Stimulated activated CD4-positive, alpha-beta T cell treated with anti-CD3 and anti-CD28 coated beads, Interleukin-15, amount 100 ng/mL, for 1 hour (primary cell): ENCODE data around the gene TXN2.

Source experiments
- DNase-seq, 2 donors: peaks; one replicate each; pipeline ENCODE4 v3.0.0-alpha.2; 2020; ENCODE audit warnings: low read depth in 1 of 2, low spot score in 1 of 2

The TXN2 gene

GRCh38 chr22:36486619-36487384 is 5.4 kb upstream of the TXN2 start:
- peak; percentile 25 to 39 for DNase-seq

DNA sequence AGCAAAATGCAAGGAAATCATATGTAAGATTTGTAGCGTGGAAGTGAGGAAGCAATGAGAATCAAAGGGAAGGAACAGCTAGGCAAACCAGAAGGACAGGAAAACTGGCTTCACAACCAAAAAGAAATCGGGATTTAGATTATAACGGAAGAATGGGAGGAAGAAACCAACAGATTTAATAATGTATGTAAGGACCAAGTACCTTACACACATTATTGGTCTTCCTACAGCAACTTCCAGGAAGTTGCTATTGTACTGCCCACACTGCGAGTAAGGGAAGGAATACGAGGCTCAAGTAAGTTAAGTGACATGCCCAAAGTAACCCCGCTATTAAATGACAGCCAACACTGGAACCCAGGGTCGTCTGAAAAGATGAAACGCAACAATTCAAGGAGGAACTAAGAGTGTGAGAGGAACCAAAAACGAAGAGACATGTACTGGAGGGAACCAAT is 473 bp downstream of the TXN2 start:
- DNase-seq = no peak

- no peak for DNase-seq
Observed at GRCh38 chr22:36478966-36479365, 2.5 kb downstream of the TXN2 start.

- DNase-seq = no peak
Observed at GRCh38 chr22:36475341-36475740, 6.1 kb downstream of the TXN2 start.

DNA sequence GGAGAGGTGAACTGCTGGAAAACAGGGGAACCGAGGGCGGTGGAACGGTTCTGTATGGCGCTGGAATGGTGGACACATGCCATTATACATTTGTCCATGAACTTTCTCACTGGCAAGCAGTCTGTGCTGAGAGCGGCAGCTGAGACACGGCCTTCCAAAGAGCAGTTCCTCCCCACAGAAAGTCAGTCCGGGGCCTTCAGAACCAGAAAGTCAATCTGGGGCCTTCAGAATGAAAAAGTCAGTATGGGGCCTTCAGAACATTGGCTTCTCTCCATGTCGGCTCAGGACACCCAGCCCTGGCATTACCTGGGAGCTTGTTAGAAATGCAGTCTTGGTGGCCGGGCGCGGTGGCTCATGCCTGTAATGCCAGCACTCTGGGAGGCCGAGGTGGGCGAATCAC is 8.8 kb downstream of the TXN2 start:
- DNase-seq = no peak

GRCh38 chr22:36471341-36471821 is 10.1 kb downstream of the TXN2 start:
- no peak for DNase-seq

- no peak for DNase-seq
Observed at GRCh38 chr22:36470994-36471331, 10.5 kb downstream of the TXN2 start.

DNA sequence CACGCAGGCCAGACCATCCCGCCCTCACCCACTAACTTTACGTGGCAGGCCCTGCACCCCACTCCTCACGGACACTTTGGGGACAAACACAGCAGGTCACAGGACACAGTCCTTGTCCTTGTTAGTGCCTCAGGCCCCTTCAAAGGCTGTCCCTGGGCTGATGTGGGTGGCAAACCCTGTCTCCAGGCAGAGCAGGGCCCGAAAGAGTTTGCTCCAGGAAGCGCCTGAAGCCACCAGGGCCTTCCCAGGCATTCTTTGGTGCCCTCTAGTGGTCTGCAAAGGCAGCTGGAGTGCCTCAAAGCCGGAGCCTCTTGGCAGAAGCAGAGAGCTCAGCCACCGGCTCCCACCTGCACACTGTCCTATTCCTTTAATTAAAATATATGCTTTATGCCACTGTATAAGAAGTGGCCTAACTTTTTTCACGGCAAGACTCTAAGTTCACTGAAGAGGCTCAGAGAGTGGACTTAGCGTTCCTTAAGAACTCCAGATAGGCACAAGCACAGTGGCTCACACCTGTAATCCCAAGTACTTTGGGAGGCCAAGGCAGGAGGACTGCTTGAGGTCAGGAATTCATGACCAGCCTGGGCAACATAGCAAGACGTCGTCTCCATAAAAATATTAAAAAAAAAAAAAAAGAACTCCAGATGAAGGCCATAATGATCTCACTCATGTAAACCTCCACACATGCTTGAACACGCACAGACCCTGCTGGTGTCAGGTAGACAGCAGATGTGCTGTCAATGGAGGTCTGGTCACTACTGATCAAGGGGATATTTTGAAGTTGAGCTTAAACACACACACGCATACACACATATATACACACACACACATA is 11.1 kb downstream of the TXN2 start:
- DNase-seq = peak; percentile 60 to 64

DNA sequence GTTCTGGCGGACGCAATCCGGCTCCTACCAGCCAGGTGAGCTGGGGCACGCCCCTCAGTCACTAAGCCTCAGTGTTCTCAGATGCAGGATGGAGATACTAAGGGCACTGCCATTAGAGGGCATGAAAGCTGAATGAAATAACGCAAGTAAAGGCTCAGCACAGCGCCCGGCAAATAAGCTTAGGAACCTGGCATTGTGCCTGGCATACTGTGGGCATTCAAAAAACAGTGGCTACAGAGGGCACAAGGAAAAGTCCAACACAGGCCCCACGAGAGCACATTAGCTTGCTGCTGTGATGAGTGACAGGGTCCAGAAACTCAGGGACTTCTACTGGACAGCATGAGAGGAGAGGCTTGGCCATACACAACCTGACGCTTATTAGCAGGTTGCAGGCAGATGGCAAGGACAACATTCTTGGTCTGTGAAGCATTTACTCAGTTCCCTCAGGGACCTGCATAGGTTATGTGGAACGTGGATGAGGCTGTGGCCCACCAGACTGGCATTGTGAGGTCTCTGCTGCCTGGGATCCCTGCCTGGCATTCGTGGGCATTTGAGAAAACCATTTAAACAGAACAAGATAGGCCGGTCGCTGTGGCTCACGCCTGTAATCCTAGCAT is 12.2 kb downstream of the TXN2 start:
- DNase-seq = no peak

DNA sequence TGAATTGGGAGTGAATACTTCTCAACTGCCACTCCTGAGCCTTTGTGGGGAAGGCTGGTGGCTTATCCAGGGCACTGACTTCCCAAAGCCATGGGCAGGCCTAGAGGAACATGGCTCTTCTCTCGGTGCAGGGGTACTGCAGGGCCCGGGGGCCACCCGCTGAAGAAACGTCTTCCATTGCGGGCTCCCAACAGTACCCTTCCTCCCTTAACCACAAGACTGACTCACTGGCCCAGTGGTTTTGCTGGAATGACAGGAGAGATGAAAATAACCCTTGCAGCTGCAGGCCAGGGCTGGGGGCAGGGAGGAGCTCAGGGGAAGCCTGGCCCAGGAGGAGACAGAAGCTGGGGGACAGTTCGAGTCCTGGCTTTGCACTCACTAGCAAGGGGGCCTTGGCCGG is 13.5 kb downstream of the TXN2 start:
- DNase-seq = no peak

DNA sequence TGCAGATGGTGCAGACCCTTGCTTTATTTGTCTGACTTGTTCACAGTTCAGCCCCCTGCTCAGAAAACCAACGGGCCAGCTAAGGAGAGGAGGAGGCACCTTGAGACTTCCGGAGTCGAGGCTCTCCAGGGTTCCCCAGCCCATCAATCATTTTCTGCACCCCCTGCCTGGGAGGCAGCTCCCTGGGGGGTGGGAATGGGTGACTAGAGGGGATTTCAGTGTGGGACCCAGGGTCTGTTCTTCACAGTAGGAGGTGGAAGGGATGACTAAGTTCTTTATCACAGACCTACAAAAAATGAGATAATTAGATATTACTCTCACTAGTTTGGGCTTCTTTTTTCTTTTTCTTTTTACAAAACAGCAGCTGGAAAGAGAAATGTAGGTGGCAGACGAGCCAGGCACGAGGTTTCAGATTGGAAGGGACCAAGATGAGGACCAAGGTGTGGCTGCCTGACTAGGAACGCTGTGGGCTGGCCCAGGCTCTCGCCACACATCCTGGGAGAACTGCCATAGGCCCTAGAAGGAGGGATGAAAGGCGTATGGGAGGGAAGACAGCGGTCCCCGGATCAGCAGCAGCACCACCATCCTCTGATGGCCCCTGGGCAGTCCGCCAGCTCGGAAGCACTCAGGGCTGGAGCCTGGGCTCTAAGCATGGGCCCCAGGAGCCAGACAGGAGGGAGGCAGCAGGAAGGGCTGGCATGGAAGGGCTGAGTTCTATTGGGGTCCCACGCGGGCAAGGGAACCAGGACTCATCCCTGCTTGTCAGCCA is 14.2 kb downstream of the TXN2 start:
- DNase-seq = no peak

DNA sequence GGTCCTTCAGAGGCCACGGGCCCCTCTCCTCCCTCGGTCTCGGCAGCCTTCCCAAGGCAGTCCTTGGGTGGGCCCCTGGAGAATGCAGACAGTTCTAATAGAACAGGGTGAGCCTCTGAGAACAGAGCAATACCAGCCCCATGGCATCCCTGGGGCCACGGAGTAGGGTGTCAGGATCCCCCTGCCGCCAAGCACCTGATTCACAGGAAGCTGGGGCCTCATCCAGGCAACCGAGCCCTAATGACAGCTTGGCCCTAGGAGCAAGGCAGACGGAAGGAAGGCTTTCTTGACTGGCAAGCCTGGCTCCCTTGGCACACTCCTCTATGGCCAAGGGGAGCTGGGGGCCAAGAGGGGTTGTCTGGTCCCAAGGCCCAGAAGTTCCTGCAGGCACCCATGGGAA is 15.2 kb downstream of the TXN2 start:
- DNase-seq = no peak

GRCh38 chr22:36465232-36466021 is 16.0 kb downstream of the TXN2 start:
- no peak for DNase-seq

DNA sequence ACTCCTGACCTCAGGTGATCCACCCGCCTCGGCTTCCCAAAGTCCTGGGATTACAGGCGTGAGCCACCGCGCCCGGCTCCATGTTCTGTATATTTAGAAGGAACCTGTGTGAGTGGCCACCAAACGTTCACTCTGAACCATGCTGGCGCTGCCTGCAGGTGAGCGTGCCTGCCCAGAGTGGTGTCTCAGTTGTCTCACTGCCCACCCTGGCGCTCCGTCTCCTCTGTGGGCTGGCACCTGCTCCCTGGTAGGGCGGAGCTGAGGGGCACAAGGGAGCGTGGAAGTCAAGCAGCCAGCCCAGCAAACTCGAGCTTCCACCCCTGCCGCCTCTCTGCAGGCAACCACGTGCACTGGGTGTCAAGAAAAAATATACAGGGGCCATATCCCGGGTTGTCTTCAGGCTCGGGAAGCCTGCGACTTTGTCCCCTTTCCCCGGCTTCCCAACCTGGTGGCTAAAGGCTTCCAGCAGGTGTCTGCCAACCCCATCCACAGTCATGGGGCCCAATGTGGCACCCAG is 16.7 kb downstream of the TXN2 start:
- DNase-seq = no peak

DNA sequence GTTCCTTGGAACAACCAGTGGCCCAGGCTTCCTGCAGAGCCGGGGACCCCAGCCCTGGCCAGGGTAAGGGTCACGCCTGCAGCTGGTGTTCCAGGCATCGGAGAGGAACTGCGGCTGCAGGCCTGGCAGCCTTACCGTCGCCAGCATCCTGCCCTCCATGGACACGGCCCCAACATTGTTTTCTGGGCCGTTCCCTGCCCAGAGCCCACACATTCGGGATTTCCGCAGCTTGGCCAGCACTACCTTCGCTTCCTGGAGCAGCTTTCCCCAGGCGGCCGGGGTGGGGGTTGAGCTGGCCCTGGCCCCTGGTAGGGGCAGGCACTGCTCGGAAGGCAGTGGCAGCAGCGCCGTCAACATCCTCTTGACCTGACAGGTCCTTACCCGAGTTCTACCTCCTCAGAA is 17.7 kb downstream of the TXN2 start:
- DNase-seq = no peak

DNA sequence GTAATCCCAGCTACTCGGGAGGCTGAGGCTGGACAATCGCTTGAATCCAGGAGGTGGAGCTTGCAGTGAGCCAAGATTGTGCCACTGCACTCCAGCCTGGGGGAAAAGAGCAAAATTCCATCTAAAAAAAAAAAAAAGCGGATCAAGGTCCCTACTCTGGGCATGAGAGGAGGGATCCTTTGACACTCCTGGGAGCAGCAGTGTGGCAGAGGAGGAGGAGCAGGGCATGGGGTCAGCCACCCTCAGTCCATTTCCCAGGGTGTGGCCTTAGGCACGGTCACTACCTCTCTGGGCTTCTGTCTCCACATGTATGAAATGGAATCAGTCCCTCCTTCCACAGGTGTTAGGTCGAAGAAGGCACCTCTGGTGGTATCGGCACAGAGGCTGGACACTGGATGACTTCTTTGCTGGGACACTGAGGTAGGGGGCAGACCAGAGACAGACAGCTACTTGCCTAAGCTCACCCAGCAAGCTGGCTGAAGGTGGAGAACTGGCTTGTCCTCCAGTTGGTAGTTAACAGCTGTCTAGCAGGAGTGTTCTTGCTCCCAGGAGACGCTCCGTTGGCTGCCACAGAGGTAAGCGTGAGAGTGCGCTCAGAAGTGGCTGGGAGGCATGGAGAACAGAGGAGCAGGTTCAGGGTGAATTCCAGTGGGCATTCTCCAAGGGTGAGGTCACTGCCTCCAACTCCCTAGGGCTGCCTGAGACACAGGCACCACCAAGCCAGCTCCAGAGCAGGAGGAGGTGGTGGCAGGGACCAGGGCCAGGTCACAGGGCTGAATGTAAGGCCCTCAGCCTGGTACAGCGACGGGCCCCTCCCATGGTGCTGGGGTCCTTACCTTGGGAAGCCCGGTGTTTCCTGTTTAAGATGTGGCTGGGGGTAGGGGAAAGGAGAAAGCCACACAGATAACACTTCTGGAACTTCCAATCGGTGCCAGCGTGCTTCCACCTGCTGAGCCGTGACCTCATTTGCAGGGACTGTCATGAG is 19.5 kb downstream of the TXN2 start:
- no peak for DNase-seq

DNA sequence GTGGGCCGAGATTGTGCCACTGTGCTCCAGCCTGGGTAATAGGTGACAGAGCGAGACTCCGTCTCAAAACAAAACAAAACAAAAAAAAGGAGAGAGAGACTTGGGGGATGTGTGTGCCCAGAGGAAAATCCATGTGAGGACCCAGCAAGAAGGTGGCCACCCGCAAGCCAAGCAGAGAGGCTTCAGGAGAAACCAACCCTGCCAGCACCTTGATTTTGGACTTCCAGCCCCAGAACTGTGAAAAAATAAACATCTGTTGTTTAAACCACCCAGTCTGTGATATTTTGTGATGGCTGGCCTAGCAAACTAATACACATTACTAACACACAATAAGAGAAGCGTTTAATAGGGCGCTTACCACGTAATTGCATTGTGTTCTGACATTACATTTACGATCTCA is 21.2 kb downstream of the TXN2 start:
- no peak for DNase-seq

GRCh38 chr22:36457688-36458450 is 23.6 kb downstream of the TXN2 start:
- no peak for DNase-seq
